ENCODE data around the gene IDH3B.
A peak's percentile ranks its signal among the peaks of the same experiment; 100 is the strongest.
"Not testable (repeated sequence)": the region's sequence is repeated elsewhere in the genome, so short reads cannot be mapped to it uniquely, and the experiment has no call there.

The IDH3B gene

GRCh38 chr20:2663887-2664719 lies at the start of gene IDH3B:
IDH3B (minus strand) TSS chr20:2664216; CDS start chr20:2664188, 28 bp downstream.
- DNase-seq (ENCODE audit: low spot score) (peak; percentile 91), FAIRE-seq (no peak)

- DNase-seq (ENCODE audit: low spot score) (no peak), FAIRE-seq (no peak)
These were observed 49.3 kb upstream of the IDH3B start for GRCh38 chr20:2713285-2713684.

GRCh38 chr20:2709205-2709981 lies 45.4 kb upstream of the IDH3B start:
- DNase-seq (ENCODE audit: low spot score) = no peak
- no peak for FAIRE-seq

- DNase-seq (ENCODE audit: low spot score) (no peak), FAIRE-seq (no peak)
These were observed 44.6 kb upstream of the IDH3B start for GRCh38 chr20:2708665-2709064.

DNA sequence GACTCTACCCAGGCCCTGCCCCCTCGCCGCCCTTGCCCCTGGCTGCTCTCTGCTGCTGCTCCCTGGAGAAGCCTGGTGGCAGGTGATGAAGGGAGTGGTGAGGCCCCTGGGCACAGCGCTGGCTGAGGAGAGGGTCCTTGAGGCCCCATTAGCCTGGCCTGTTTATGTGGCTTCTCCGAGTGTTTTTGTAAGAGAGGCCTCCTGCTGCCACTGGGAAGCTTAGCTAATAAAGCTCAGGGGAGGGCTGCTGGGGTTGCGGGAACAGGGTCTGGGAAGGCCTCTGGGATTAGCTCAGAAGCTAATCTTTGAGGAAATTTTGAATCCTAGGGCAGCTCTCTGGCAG lies 44.0 kb upstream of the IDH3B start:
- FAIRE-seq (no peak), DNase-seq (ENCODE audit: low spot score) (no peak)

- FAIRE-seq (no peak), DNase-seq (ENCODE audit: low spot score) (no peak)
These were observed 43.5 kb upstream of the IDH3B start for GRCh38 chr20:2707353-2708072.

DNA sequence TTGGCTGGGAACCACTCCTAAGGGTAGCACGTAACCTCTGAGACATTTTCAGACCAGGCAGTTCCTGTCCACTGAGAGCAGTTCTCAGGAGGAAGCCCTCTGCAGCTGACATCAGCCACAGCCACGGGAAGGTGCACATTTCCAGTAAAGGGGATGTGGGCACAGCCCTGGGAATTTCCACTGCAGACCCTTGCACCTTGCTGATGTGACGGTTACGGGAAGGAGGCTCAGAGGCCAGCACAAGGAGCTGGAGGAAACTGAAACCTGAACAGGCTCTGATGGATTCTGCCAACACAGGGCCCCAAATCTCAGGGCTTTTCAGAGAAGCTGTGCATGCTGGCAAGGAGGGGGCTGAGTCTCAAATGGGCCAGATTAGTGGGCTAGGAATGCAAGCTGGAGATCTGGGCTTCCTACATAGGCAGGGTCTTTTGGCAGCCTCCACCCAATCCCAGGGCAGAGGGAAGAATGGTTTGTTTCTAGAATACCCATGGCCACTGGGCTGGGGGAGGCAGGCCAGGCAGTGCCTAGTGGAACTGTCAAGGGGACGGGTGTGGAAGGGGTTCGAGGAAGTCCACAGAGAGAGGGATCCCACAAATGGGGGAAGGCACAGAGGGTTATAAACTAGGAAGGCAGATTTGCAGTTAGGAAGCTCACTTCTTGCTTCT lies 42.8 kb upstream of the IDH3B start:
- no peak for DNase-seq (ENCODE audit: low spot score)
- no peak for FAIRE-seq

DNA sequence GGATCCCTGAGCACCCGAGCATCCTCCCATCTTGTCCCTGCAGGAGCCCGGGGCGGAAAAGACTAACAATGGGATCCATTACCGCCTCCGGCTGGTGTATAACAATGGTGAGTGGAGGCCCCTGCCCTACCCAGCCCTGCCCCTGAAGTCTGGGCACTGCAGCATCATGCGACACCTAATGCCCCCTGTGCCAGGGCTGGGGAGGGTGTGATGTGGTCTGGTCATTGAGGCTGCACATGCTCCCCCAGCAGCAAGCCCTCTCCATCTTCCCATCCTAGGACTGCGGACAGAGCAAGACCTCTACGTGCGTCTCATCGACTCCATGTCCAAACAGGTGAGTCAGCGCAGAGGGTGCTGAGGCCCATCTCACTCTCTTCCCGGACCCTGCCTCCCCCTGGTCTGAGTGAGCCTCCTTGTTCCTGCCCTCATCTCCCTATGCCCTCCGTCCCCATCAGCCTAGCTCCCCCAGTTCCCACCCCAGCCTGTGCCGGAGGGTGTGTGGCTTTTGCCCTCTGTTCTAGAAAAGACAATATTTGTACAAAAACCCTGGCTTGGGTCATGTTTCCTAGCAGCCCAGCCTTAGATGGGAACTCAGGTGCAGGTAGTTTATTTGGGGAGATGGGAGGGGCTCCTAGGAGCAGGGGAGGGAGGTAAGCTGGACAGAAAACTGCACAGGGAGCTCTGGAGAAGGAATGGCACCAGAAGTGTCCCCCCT lies 42.1 kb upstream of the IDH3B start:
- FAIRE-seq = no peak
- no peak for DNase-seq (ENCODE audit: low spot score)

DNA sequence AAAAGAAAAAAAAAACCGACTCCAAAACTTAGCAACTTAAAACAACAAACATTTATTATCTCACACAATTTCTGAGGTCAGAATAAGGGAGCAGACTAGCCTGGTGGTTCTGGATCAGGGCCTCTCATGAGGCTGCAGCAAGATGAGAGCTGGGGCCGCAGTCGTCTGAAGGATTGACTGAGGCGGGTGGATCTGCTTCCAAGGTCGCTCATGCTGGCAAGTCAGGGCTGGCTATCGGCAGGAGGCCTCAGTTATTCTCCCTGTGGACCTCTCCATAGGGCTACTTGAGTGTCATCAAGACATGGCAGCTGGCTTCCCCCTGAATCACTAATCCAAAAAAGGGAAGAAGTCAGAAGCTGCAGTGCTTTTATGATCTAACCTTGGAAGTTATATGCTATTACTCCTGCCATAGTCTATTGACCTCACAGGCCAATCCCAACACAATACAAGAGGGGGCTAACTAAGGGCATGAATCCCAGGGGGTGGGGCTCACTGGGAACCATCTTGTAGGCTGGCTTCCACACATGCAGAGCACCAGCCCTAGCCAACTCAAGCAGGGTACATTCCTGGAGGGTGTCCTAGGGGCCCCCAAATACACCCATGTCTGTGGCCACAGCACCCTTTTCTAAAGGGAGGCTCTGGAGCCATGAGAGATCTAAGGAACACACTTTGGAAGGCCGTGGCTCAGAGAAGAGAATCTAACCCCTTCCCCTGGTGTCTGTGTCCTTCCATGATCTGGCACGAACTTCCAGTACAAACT lies 39.9 kb upstream of the IDH3B start:
- no peak for FAIRE-seq
- DNase-seq (ENCODE audit: low spot score) = no peak

DNA sequence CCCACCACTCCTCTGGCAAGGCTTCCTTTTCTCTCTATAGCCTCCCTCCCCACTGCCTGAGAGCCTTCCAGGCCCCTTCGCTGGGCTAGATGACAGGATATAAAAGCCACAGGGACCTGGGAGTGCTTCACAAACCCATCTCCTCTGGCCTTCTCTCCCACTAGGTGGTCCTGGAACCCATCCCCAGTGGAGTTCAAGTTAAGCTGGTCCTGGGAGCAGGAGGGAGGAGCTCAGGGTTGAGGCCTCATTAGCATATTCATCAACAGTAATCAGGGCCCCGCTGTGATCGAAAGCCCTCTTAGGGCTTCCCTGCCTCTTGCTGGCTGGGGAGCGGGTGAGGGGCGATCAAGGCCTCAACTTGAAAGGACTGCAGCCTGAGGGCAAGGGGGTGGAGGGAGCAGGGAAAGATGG lies 37.7 kb upstream of the IDH3B start:
- FAIRE-seq (no peak), DNase-seq (ENCODE audit: low spot score) (no peak)

DNA sequence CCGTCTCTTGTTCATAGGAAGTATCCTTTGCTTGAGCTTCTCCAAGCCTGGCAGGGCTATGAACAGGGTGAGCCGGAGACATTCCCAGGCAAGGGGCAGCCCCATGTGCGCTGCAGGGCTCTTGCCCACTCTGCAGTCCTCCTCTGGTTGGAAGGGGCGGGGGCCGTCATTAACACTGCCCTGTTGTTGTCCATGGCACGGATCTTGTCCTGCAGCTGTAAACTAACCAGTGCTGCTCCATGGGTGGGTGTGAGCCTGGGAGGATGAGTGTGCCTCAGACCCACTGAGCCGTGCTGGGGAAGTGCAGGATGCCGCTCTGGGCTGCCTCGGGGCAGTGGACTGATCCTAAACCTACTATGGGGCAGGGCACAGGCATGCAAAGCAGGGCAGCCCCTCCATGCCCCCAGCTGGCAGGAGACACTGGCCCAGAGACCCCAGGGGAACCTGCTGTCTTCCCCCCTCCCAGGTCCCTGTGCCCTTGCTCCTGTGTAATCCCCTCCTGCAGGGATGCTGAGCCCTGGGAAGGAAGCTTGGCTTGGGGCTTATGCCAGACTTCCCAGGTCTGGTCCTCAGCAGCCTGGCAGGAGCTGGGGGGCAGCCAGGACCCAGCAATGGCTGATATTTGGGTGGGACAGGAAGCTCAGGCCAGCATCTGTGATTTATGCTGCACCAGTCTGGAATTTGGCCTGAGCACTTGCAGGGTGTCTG lies 37.1 kb upstream of the IDH3B start:
- no peak for FAIRE-seq
- DNase-seq (ENCODE audit: low spot score) = no peak

- FAIRE-seq = no peak
- DNase-seq (ENCODE audit: low spot score) = no peak
These were observed 35.9 kb upstream of the IDH3B start for GRCh38 chr20:2699775-2700413.

DNA sequence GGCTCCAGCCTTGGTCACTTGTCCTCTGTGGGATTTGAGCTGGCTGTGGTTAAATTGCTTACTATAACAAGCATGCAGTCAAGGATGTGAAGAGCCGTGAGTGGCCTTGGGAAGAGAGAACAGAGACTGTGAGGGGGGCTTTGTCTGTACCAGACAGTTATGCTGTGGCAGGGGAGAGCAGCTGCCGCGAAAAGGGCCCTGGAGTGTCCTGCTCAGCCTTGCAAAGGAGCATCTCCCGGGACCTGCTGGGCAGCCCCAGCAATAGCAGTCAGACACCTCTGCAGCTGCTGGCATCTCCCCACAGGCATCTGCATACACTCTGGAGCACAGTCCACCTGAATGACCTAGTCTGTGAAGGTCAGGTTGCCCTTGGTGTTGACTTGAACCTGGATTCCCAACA lies 34.9 kb upstream of the IDH3B start:
- DNase-seq (ENCODE audit: low spot score) (no peak), FAIRE-seq (no peak)

GRCh38 chr20:2698186-2698817 lies 34.3 kb upstream of the IDH3B start:
- DNase-seq (ENCODE audit: low spot score) (no peak), FAIRE-seq (no peak)

DNA sequence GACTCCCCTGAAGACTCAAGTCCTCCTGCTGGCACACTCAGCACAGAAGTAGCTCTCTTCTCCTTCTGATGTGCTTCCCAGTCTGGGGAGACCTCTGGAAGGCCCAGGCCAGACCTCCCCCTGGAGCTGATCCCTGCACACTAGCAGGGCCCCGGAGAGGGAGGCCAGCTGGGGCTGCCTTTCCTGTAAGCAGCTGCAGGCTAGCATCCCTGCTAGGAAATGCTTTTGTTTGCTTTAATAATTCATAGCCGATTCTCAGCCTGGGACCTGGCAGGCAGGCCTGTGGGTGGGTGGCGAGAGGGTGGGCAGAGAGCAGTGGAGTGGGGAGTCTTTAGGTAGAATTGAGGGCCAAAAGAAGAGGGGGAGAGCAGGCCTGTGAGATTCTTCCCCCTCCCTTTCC lies 33.8 kb upstream of the IDH3B start:
- DNase-seq (ENCODE audit: low spot score) = no peak
- FAIRE-seq = no peak

- DNase-seq (ENCODE audit: low spot score) (no peak), FAIRE-seq (no peak)
These were observed 32.6 kb upstream of the IDH3B start for GRCh38 chr20:2696646-2697045.

DNA sequence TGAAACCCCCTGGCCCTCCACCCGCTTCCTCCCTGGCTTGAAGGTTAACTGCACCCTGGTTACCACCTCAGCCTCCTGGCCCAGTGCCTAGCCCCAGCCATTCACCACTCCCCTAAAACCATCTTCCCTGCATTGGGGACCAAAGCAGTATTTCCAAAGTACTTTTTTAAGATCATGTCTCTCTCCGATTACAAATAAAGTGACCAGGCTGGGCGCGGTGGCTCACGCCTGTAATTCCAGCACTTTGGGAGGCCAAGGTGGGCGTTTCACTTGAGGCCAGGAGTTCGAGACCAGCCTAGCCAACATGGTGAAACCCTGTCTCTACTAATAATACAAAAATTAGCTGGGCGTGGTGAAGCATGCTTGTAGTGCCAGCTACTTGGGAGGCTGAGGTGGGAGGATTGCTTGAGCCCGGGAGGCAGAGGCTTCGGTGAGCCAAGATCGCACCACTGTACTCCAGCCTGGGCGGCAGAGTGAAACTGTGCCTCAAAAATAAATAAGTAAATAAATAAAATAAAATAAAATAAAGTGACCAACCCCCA lies 32.0 kb upstream of the IDH3B start:
- not testable (repeated sequence) for FAIRE-seq; DNase-seq (ENCODE audit: low spot score)

Data from urothelium cell line (cell line).